Fibroblast of mammary gland (primary cell): ENCODE measurements around the gene PLXNA4.

Experiments used
- DNase-seq: peaks from one replicate; pipeline ENCODE4 v3.0.0-alpha.2; 2010; ENCODE audit warnings: low read depth
- H3K4me3 ChIP-seq: 2 replicates; pipeline ENCODE4 v1.5.1; 2011; ENCODE audit warnings: low read depth, mild to moderate bottlenecking, low read length, moderate library complexity; ENCODE audit not compliant: control insufficient read depth
- TF ChIP-seq, protein P1 (sequence below): conservative IDR thresholded peaks from 2 replicates; pipeline ENCODE4 v1.5.1; 2011; ENCODE audit warnings: low read depth, low read length, inconsistent platforms; ENCODE audit not compliant: control insufficient read depth, insufficient read depth

Gene PLXNA4

DNA sequence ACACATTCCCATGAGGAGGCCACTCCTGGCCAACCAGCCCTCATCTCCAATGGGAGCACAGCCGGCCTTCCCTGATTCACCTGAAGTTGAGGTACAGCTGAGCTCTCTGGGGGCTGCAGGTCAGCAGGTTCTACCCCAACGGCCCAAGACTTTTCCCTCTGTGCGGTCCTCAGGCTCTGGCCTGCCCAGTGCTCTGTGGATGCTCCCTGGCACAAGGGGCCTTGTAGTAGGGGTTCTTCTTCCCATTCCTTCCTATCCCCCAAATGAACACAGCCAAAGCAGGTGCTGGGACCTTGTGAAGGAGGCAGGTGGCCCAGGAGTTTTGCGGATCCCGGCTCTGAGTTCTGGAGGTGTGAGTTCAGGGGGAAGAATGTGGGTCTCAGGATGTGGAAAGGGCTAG, 72.2 kb downstream of the PLXNA4 start:
- TF ChIP-seq, protein P1, sequence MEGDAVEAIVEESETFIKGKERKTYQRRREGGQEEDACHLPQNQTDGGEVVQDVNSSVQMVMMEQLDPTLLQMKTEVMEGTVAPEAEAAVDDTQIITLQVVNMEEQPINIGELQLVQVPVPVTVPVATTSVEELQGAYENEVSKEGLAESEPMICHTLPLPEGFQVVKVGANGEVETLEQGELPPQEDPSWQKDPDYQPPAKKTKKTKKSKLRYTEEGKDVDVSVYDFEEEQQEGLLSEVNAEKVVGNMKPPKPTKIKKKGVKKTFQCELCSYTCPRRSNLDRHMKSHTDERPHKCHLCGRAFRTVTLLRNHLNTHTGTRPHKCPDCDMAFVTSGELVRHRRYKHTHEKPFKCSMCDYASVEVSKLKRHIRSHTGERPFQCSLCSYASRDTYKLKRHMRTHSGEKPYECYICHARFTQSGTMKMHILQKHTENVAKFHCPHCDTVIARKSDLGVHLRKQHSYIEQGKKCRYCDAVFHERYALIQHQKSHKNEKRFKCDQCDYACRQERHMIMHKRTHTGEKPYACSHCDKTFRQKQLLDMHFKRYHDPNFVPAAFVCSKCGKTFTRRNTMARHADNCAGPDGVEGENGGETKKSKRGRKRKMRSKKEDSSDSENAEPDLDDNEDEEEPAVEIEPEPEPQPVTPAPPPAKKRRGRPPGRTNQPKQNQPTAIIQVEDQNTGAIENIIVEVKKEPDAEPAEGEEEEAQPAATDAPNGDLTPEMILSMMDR = no peak
- DNase-seq = no peak
- no peak overlapping the region for H3K4me3 ChIP-seq

DNA sequence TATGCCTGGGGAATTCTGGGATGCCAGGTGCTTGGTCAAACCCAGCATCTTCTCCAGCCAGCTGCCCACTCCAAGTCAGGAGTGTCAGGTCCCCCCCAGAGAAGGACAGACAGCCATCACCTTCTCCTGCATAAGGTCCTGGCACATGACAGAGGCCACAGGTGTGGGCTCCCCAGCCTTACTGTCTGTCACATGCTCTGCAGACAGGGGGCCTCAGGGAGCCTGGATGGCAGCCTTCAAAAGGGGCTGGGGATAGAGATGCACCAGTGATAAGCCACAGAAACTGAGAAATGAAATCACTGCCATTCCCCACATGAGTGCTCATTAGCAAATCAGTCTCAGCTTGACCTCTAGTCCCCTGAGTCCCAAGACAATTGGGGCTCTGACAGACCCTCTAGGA, 72.9 kb downstream of the PLXNA4 start:
- TF ChIP-seq, protein P1 = no peak
- no peak overlapping the region for H3K4me3 ChIP-seq
- no peak for DNase-seq

DNA sequence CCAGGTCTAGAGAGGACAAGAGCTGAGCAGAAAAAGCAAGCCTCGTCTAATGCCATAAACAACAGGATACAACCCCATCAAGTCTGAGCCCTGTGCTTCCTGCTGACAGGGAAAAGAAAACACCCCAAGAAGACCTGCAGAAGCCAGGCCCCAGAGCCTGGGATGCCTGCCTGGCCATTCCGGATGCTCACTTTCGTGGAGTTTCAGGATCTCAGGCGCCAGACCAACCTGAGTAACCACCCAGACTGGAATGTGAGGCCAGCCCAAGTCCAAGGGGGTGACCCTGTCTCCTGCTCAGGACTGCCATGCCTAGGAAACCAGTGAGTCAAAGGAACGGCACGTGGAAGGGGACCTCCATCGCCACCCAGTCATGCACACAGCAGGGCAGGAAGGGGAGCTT, 74.3 kb downstream of the PLXNA4 start:
- no peak for DNase-seq
- H3K4me3 ChIP-seq = no peak overlapping the region
- TF ChIP-seq, protein P1 = no peak

DNA sequence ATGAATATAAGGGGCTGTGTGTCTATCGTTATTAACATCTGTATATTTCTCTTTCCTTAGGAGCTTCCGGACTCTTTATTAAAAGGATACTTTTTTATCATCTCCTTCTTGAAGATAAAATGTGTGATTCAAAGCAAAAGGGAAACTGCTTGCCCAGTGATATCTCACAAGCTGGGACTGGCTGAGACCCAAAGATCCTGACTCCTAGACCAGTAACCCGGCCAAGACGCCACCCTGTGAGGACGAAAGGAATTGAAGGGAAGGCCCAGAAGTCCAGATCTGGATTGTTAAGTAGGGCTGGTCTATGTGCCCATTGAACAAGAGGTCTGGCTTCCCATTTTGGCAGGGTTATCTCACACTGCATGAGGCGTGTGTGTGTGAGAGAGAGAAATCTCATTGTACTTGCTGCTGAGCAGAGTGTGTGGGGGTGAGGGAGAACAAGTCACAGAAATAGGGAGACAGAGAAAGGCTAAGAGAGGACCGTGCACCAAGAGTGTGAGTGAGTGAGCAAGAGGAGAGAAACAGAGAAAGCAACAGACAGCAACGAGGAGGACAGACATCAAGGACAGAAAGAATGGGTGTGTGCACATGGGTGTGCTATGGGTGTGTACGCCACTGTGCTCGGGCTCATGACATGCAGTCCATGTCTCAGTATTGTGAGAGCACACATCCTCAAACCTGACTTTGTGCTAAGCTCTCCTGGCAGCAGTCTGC, 75.4 kb downstream of the PLXNA4 start:
- no peak overlapping the region for H3K4me3 ChIP-seq
- peak; percentile 70 for DNase-seq
- TF ChIP-seq, protein P1 = peak; percentile 58

DNA sequence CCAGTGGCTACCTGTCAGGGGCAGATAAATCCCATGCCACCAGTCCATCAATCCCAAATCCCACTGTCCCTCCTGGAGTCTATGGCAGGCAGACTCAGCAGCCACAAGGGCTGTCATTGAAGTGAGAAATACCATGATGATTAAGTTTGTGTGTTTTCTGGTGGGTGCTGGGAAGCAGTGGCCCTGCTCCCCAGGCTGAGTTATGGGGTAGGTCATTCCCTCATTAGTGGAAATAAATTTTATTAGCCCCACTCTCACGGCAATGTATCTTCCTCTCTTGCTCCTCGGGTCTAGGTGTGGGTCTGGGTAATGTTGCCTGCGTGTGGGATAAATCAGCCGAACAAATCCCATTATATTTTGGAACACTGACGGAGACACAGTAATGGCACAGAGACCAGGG, 76.8 kb downstream of the PLXNA4 start:
- no peak for DNase-seq
- H3K4me3 ChIP-seq = no peak overlapping the region
- TF ChIP-seq, protein P1 = no peak

DNA sequence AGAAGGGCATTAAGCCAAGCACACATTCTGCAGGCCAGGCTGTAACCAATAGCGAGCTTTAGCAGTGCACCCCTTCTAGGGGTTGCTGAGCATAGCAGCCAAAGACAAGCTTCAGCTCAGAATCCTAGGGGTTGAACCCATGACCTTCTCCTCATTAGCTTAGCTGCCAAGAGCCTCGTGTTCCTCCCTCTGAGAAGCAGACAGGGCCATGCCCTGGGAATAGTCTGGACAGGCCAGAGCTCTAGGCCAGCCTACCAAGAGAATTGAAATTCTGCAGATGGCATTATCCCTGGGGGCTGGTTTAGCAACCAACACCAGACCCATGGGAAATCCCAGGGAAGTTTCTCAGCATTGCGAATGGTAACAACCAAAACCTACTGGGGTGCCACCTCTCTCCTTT, 77.2 kb downstream of the PLXNA4 start:
- no peak overlapping the region for H3K4me3 ChIP-seq
- TF ChIP-seq, protein P1 = no peak
- no peak for DNase-seq
